GM12801 (cell line): Measurements from ENCODE around the gene DNM3.

Experiments
- CTCF ChIP-seq: IDR thresholded peaks from one replicate; pipeline ENCODE4 v1.5.1; 2011; ENCODE audit warnings: control low read depth; ENCODE audit not compliant: insufficient read length; ENCODE audit errors: extremely low read depth

The DNM3 gene

GRCh38 chr1:171844381-171844780, 3.1 kb downstream of the DNM3 start:
- no peak for TF ChIP-seq CTCF

- no peak for TF ChIP-seq CTCF
These were observed 4.7 kb downstream of the DNM3 start for GRCh38 chr1:171845998-171846397.

- TF ChIP-seq CTCF = no peak
These were observed 8.1 kb downstream of the DNM3 start for GRCh38 chr1:171849245-171849898.

- no peak for TF ChIP-seq CTCF
These were observed 9.5 kb downstream of the DNM3 start for GRCh38 chr1:171850651-171851350.

- TF ChIP-seq CTCF = no peak
These were observed 11.0 kb downstream of the DNM3 start for GRCh38 chr1:171852272-171852671.

- no peak for TF ChIP-seq CTCF
These were observed 14.1 kb downstream of the DNM3 start for GRCh38 chr1:171855381-171855780.

- no peak for TF ChIP-seq CTCF
These were observed 17.4 kb downstream of the DNM3 start for GRCh38 chr1:171858696-171859095.
